ENCODE measurements around the gene KLF12.

KLF12 gene

DNA sequence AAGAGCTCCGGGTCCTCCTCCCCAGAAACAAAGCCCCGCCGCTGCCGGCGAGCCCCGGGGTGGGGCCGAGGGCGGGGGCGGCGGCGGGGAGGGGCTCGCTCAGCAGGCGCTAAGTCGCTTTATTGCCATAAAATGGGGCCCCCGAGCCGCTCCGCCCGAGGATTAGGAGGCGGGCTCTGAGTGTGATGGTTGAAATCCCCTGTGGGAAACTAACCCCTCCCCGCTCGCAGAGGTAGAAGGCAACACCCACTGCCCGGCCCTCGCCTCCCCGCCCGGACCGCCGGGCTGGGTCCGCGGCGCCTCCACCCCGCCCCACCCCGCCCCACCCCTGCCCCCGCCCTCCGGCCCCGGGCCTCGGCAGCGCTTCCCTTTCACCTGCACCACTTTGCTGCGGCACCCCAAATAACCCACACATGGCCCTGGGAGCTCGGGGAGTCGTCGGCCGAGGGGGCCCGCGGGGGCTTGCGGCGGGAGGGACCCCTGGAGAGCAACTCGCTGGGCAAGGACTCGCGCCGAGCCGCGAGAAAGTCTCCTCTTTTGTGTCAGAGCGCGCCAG is at the start of gene KLF12:
Gene KLF12, minus strand, starts transcription at position 184 of the 556 bp plus-strand sequence.
- 0 out of 2 replicates have a peak within 1 kb of the TSS, but pooled peaks have one; percentile 23 for H2AFZ ChIP-seq (ENCODE audit: low read length)
- peaks cover 3% of the 10 kb centered on the region; the same call in 1 of the 2 replicates for H3F3A ChIP-seq (ENCODE audit: insufficient read depth, low read length)
- no peaks in the 10 kb centered on the region for H3K9me2 ChIP-seq (ENCODE audit: low read depth, low read length)
- no peaks in the 10 kb centered on the region for H3K36me3 ChIP-seq (ENCODE audit: insufficient read depth, low read length)
- peaks cover 26% of the 10 kb centered on the region for H3K79me2 ChIP-seq (ENCODE audit: insufficient read depth, low read length)
- no peaks in the 10 kb centered on the region for H4K20me1 ChIP-seq (ENCODE audit: insufficient read depth, low read length)
- peak within 1 kb of the TSS; percentile 75 for H3K4me3 ChIP-seq (ENCODE audit: low read depth, low read length, poor library complexity, severe bottlenecking)
- H3K9me3 ChIP-seq (ENCODE audit: low read length), result no peaks in the 10 kb centered on the region
- H3K9ac ChIP-seq (ENCODE audit: low read length), result peak within 1 kb of the TSS; percentile 83
- peaks cover 40% of the 10 kb centered on the region for H3K4me1 ChIP-seq (ENCODE audit: insufficient read depth, low read length, severe bottlenecking)
- TF ChIP-seq, protein P1, sequence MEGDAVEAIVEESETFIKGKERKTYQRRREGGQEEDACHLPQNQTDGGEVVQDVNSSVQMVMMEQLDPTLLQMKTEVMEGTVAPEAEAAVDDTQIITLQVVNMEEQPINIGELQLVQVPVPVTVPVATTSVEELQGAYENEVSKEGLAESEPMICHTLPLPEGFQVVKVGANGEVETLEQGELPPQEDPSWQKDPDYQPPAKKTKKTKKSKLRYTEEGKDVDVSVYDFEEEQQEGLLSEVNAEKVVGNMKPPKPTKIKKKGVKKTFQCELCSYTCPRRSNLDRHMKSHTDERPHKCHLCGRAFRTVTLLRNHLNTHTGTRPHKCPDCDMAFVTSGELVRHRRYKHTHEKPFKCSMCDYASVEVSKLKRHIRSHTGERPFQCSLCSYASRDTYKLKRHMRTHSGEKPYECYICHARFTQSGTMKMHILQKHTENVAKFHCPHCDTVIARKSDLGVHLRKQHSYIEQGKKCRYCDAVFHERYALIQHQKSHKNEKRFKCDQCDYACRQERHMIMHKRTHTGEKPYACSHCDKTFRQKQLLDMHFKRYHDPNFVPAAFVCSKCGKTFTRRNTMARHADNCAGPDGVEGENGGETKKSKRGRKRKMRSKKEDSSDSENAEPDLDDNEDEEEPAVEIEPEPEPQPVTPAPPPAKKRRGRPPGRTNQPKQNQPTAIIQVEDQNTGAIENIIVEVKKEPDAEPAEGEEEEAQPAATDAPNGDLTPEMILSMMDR (IDR thresholded peaks at IDR 0.05; ENCODE audit: low read length), result no peak
- TF ChIP-seq EZH2 (IDR thresholded peaks at IDR 0.05; ENCODE audit: borderline replicate concordance, low read length), result no peak
- no peaks in the 10 kb centered on the region for H3K27me3 ChIP-seq (ENCODE audit: insufficient read depth, low read length)
- peak within 1 kb of the TSS; percentile 90 for H3K4me2 ChIP-seq (ENCODE audit: low read length)
- H3K27ac ChIP-seq (ENCODE audit: low read depth, low read length, poor library complexity, severe bottlenecking), result peak within 1 kb of the TSS; percentile 87

DNA sequence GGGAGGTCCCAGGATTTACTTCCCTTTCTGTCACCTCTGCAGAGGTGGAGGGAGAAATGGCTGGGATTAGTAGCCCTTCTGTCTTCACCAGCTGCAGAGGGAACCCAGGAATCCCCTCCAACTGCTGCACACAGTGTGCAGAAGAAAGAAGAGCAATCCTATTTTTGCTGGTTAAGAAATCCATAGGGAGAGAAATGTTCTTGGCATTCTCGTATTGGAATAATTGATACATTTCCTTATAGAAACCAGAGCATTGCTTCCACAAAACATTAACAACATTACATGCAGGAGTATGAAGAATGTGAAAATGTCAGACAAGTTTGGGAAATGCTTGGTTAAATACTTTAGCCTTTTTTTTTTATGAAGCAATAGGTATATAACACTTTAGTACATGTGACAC is 48.3 kb upstream of the KLF12 start:
- Histone ChIP-seq H3K79me2 (ENCODE audit: insufficient read depth, low read length) (no peaks in the 10 kb centered on the region), H3K9me3 (ENCODE audit: low read length) (no peaks in the 10 kb centered on the region), H3K9ac (ENCODE audit: low read length) (no peak overlapping the region), H3K27ac (ENCODE audit: low read depth, low read length, poor library complexity, severe bottlenecking) (no peak overlapping the region), H3K4me1 (ENCODE audit: insufficient read depth, low read length, severe bottlenecking) (no peaks in the 10 kb centered on the region), H3K9me2 (ENCODE audit: low read depth, low read length) (no peaks in the 10 kb centered on the region), H3K4me3 (ENCODE audit: low read depth, low read length, poor library complexity, severe bottlenecking) (no peak overlapping the region), H2AFZ (ENCODE audit: low read length) (no peak overlapping the region), H3K36me3 (ENCODE audit: insufficient read depth, low read length) (no peaks in the 10 kb centered on the region), H4K20me1 (ENCODE audit: insufficient read depth, low read length) (no peaks in the 10 kb centered on the region), H3K27me3 (ENCODE audit: insufficient read depth, low read length) (no peaks in the 10 kb centered on the region; the same call in 1 of the 2 replicates), H3K4me2 (ENCODE audit: low read length) (no peak overlapping the region), H3F3A (ENCODE audit: insufficient read depth, low read length) (no peaks in the 10 kb centered on the region)
- TF ChIP-seq EZH2 (IDR thresholded peaks at IDR 0.05; ENCODE audit: borderline replicate concordance, low read length), result no peak
- TF ChIP-seq, protein P1 (IDR thresholded peaks at IDR 0.05; ENCODE audit: low read length), result no peak

DNA sequence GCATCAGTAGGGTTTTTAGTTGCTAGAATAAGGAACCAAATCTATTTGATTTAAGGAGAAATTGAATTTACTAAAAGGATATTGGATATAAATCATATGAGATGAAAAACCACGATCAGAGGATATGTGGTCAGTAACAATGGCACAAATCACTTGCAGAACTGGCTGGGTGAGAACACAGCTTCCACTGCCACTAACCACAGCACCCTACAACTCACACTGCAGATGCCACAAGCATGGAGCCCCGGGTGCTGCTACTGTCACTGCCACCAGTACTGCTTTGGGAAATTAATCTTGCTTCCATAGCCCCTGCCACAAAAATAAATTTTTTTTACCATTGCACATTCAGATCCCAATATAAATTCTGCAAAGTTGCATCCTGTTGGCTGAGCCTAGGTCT is 40.6 kb upstream of the KLF12 start:
- Histone ChIP-seq H3K4me3 (ENCODE audit: low read depth, low read length, poor library complexity, severe bottlenecking) (no peak overlapping the region), H3F3A (ENCODE audit: insufficient read depth, low read length) (no peaks in the 10 kb centered on the region), H2AFZ (ENCODE audit: low read length) (no peak overlapping the region), H3K27ac (ENCODE audit: low read depth, low read length, poor library complexity, severe bottlenecking) (no peak overlapping the region), H3K4me2 (ENCODE audit: low read length) (no peak overlapping the region), H3K9me2 (ENCODE audit: low read depth, low read length) (no peaks in the 10 kb centered on the region), H4K20me1 (ENCODE audit: insufficient read depth, low read length) (no peaks in the 10 kb centered on the region), H3K9me3 (ENCODE audit: low read length) (no peaks in the 10 kb centered on the region), H3K9ac (ENCODE audit: low read length) (no peak overlapping the region), H3K36me3 (ENCODE audit: insufficient read depth, low read length) (no peaks in the 10 kb centered on the region), H3K79me2 (ENCODE audit: insufficient read depth, low read length) (no peaks in the 10 kb centered on the region), H3K4me1 (ENCODE audit: insufficient read depth, low read length, severe bottlenecking) (no peaks in the 10 kb centered on the region), H3K27me3 (ENCODE audit: insufficient read depth, low read length) (no peaks in the 10 kb centered on the region; the same call in 1 of the 2 replicates)
- TF ChIP-seq, protein P1 (IDR thresholded peaks at IDR 0.05; ENCODE audit: low read length), result no peak
- no peak for TF ChIP-seq EZH2 (IDR thresholded peaks at IDR 0.05; ENCODE audit: borderline replicate concordance, low read length)
